PFSK-1 (cell line): ENCODE results near the gene CNTNAP2.

Source experiments
- FOXP2 ChIP-seq: optimal IDR thresholded peaks from 2 replicates; pipeline ENCODE3; 2011; ENCODE audit warnings: borderline replicate concordance, control low read depth, inconsistent platforms; ENCODE audit not compliant: insufficient read depth; ENCODE audit errors: extremely low read length, extremely low read depth
- POLR2AphosphoS5 ChIP-seq: IDR thresholded peaks from 2 replicates; pipeline ENCODE4 v1.6.1; 2012; ENCODE audit warnings: low read depth, mild to moderate bottlenecking, control low read depth, low read length, moderate library complexity
- REST ChIP-seq, 2 experiments: IDR thresholded peaks; 2 replicates each; pipeline versions ENCODE4 v1.6.1 to v1.8.0; 2011 to 2012; ENCODE audit warnings: low read depth in 2 of 2, low read length in 2 of 2, control low read depth in 1 of 2, inconsistent platforms in 1 of 2, mild to moderate bottlenecking in 1 of 2, moderate library complexity in 1 of 2; ENCODE audit not compliant: insufficient read depth in 1 of 2
- SIN3A ChIP-seq: IDR thresholded peaks from 2 replicates; pipeline ENCODE4 v1.6.1; 2012; ENCODE audit warnings: mild to moderate bottlenecking, low read length, moderate library complexity, borderline replicate concordance; ENCODE audit not compliant: insufficient read depth
- TAF1 ChIP-seq: IDR thresholded peaks from 2 replicates; pipeline ENCODE4 v1.6.1; 2012; ENCODE audit warnings: low read length, control low read depth, borderline replicate concordance; ENCODE audit not compliant: insufficient read depth

- TF ChIP-seq SIN3A: no peak
- no peak for TF ChIP-seq POLR2AphosphoS5
- no peak for TF ChIP-seq TAF1
- TF ChIP-seq FOXP2: no peak
- no peak for TF ChIP-seq REST (IDR thresholded peaks at IDR 0.05; ENCODE audit: insufficient read depth in 1 of 2, low read depth in 2 of 2, low read length in 2 of 2)
Observed at GRCh38 chr7:147089051-147089461, 972.5 kb downstream of the CNTNAP2 start.
